ENCODE results near the gene NEO1. TPM values are rescaled to one million over a fixed set of nuclear protein-coding genes. Genes with fewer than 3 reads are reported as not detected.
A peak's percentile ranks its signal among the peaks of the same experiment; 100 is the strongest.

Gene NEO1
- total RNA-seq, 4 donors from 2014 or later: 11.5 to 80.3 (median 36.1) TPM

DNA sequence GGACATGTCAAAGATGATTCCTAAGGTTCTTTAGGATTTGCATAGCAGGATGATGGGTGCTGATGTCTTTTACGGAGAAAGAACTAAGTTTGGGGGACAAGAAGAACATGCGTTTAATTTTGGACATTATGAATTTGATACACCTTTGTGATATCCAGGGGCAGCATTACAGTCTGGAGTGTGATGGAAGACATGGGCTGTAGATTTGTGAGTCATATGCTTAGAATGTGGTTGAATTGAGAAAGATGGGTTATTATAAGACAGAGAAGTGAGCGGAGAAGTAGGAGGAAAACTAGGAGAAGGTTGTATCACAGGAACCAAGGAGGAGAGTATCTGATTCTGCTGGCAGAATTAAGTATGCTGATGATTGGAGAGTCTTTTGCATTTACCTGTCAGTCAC is 20.6 kb downstream of the NEO1 start:
- Histone ChIP-seq H3K4me1 (no peaks in the 10 kb centered on the region), H3K4me3 (no peak overlapping the region), H3K9me3 (no peaks in the 10 kb centered on the region), H3K27me3 (no peaks in the 10 kb centered on the region), H3K36me3 (no peaks in the 10 kb centered on the region), H3K27ac (no peak overlapping the region)
- TF ChIP-seq, protein P1, sequence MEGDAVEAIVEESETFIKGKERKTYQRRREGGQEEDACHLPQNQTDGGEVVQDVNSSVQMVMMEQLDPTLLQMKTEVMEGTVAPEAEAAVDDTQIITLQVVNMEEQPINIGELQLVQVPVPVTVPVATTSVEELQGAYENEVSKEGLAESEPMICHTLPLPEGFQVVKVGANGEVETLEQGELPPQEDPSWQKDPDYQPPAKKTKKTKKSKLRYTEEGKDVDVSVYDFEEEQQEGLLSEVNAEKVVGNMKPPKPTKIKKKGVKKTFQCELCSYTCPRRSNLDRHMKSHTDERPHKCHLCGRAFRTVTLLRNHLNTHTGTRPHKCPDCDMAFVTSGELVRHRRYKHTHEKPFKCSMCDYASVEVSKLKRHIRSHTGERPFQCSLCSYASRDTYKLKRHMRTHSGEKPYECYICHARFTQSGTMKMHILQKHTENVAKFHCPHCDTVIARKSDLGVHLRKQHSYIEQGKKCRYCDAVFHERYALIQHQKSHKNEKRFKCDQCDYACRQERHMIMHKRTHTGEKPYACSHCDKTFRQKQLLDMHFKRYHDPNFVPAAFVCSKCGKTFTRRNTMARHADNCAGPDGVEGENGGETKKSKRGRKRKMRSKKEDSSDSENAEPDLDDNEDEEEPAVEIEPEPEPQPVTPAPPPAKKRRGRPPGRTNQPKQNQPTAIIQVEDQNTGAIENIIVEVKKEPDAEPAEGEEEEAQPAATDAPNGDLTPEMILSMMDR (IDR thresholded peaks at IDR 0.05): no peak
- TF ChIP-seq POLR2A (IDR thresholded peaks at IDR 0.05): no peak
- DNase-seq: no peak
- intact Hi-C loops (cut with DNase I; ENCODE audit: low total_unique reads): no loop called here

DNA sequence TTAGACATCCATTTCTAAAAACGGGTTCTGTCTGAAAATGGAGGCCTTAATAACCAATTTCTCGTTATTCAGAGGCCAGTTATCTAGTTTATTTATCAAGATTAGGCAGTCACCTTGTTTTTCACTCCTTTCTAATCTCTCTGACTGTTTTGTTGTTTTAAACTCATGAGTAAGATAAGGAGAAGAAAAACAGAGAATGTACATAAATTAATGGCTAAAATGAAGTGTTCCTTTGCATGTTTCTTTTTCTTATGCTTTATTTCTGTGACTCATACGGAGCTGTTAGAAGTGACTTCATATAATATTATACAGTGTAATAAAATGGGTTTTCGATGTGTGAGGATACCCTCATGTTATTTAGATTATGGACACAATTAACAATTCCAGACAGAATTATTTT is 22.0 kb downstream of the NEO1 start:
- TF ChIP-seq POLR2A (IDR thresholded peaks at IDR 0.05): no peak
- TF ChIP-seq, protein P1 (IDR thresholded peaks at IDR 0.05): no peak
- Histone ChIP-seq H3K27ac (peak overlapping the region in 1 of 2 donors; percentile 5), H3K36me3 (no peaks in the 10 kb centered on the region), H3K4me3 (no peak overlapping the region), H3K9me3 (no peaks in the 10 kb centered on the region), H3K27me3 (no peaks in the 10 kb centered on the region), H3K4me1 (no peaks in the 10 kb centered on the region)
- no peak for DNase-seq
- intact Hi-C loops (cut with DNase I; ENCODE audit: low total_unique reads): no loop called here

DNA sequence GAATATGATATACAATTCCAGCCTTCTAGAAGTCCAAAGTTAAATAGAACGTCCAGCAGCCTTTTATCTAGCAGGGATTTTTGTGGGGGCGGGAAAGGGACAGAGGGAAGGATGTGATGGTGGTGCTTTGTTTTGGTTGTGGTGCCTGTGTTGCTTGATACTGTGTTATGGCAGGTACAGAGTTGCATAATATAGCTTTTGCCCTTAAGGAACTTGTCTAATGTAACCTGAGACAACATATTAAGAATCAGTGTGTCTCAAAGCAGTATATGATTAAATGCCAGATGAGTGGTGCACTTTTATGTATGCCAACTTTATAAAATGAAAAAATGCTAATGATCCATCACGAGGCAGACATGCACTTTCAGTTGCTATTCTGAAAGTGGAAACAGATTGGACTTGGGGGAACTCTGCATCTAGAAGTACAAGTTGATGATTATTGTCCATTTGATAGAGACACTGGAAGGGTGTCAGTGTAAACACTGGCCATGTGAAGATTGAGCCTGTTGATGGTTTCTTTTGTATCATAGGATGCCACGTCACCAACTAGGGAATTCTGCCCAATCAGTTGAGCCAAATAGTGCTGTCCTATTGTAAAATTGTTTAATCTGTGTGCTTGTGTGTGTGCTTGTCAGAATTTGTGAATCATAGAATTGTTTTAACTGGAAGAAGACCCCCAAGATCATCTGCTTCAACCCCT is 23.0 kb downstream of the NEO1 start:
- no peaks in the 10 kb centered on the region for H3K36me3 ChIP-seq
- peak overlapping the region in 1 of 2 donors; percentile 29 for H3K27ac ChIP-seq
- no peaks in the 10 kb centered on the region for H3K27me3 ChIP-seq
- H3K4me3 ChIP-seq: no peak overlapping the region
- H3K4me1 ChIP-seq: no peaks in the 10 kb centered on the region
- no peak for TF ChIP-seq POLR2A (IDR thresholded peaks at IDR 0.05)
- TF ChIP-seq, protein P1 (IDR thresholded peaks at IDR 0.05): no peak
- H3K9me3 ChIP-seq: no peaks in the 10 kb centered on the region
- no peak for DNase-seq
- intact Hi-C loops (cut with DNase I; ENCODE audit: low total_unique reads): no loop called here

DNA sequence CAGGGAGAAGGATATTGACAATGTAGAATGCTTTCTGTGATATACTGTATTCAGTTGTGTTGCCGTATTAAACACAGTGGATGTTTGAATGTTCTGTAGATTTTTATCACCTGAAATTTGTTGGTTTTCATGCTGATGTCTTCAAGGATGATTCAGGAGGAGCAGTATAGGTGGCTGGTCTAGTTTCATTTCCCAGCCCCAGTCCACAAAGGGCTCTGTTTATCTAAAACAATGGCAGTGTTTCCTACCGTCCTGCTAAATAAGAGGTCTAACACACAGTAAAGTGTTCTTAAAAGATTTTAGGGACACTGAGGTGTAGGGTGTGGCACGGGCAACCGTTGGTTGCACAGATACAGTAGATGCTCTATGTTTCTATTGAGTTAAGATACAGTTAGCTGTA is 26.0 kb downstream of the NEO1 start:
- intact Hi-C loops (cut with DNase I; ENCODE audit: low total_unique reads): no loop called here
- Histone ChIP-seq H3K9me3 (no peaks in the 10 kb centered on the region), H3K4me1 (peaks cover 0 to 5% of the 10 kb centered on the region in 2 donors), H3K4me3 (no peak overlapping the region), H3K27ac (no peak overlapping the region), H3K27me3 (no peaks in the 10 kb centered on the region), H3K36me3 (no peaks in the 10 kb centered on the region)
- no peak for DNase-seq
- TF ChIP-seq POLR2A (IDR thresholded peaks at IDR 0.05): no peak
- TF ChIP-seq, protein P1 (IDR thresholded peaks at IDR 0.05): no peak

DNA sequence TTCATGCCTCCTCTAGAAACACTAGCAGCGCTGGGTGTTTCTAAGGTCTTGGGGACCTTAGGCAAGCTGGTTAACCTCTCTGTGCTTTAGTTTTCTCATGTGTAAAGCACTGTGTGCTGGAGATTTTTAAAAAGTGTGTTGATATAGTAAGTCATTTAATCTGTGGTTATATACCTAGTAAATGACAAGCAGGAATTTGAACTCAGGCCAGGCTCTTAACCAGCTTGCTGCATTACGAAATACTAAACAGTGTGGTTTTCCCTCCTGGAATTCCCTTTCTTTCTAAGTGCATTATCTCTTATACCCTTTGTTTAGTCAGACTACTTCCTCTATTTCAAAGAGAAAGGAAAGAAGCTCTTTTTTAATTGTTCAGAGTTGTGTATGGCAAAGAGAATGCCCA is 26.5 kb downstream of the NEO1 start:
- no peaks in the 10 kb centered on the region for H3K27me3 ChIP-seq
- no peak for DNase-seq
- TF ChIP-seq, protein P1 (IDR thresholded peaks at IDR 0.05): no peak
- TF ChIP-seq POLR2A (IDR thresholded peaks at IDR 0.05): no peak
- H3K9me3 ChIP-seq: no peaks in the 10 kb centered on the region
- H3K27ac ChIP-seq: no peak overlapping the region
- H3K4me1 ChIP-seq: peaks cover 0 to 5% of the 10 kb centered on the region in 2 donors
- intact Hi-C loops (cut with DNase I; ENCODE audit: low total_unique reads): no loop called here
- no peak overlapping the region for H3K4me3 ChIP-seq
- H3K36me3 ChIP-seq: no peaks in the 10 kb centered on the region

Data from uterus (tissue), 4 donors.